Nephron (organoid): Measurements from ENCODE around the gene SCNN1A.
A peak's percentile ranks its signal among the peaks of the same experiment; 100 is the strongest.

Experiments used
- H3K27ac Mint-ChIP-seq, 3 experiments: 2 replicates each; pipeline ENCODE4 v1.8.0; 2020; ENCODE audit warnings: mixed read lengths in 3 of 3, mild to moderate bottlenecking in 2 of 3, moderate library complexity in 1 of 3
- H3K27me3 Mint-ChIP-seq: 2 replicates; pipeline ENCODE4 v1.8.0; 2021; ENCODE audit warnings: low read depth, mild to moderate bottlenecking, moderate library complexity, mixed read lengths
- H3K36me3 Mint-ChIP-seq: 2 replicates; pipeline ENCODE4 v1.8.0; 2020; ENCODE audit warnings: low read depth, mixed read lengths
- H3K4me1 Mint-ChIP-seq: 2 replicates; pipeline ENCODE4 v1.8.0; 2020; ENCODE audit warnings: mixed read lengths
- H3K4me3 Mint-ChIP-seq, 3 experiments: 2 replicates each; pipeline ENCODE4 v1.8.0; 2020; ENCODE audit warnings: mild to moderate bottlenecking in 3 of 3, mixed read lengths in 3 of 3, moderate library complexity in 2 of 3
- H3K9me3 Mint-ChIP-seq: 2 replicates; pipeline ENCODE4 v1.8.0; 2020; ENCODE audit warnings: mixed read lengths
- CTCF ChIP-seq, 3 experiments: fragments of 200-600 bp; sonication (generic); IDR thresholded peaks; one replicate each; pipeline ENCODE4 v1.5.0; 2021; ENCODE audit warnings: antibody characterized with exemption in 3 of 3; ENCODE audit not compliant: unreplicated experiment in 3 of 3

The SCNN1A gene

GRCh38 chr12:6418796-6419195 is 43.4 kb upstream of the SCNN1A start:
- Mint-ChIP-seq H3K9me3 (peaks cover 3% of the 10 kb centered on the region), H3K4me1 (no peaks in the 10 kb centered on the region), H3K4me3 (no peak overlapping the region), H3K36me3 (no peaks in the 10 kb centered on the region), H3K27me3 (no peaks in the 10 kb centered on the region), H3K27ac (no peak overlapping the region)
- no peak for TF ChIP-seq CTCF (IDR thresholded peaks at IDR 0.05; ENCODE audit: unreplicated experiment in 3 of 3)

GRCh38 chr12:6416596-6416995 is 41.2 kb upstream of the SCNN1A start:
- H3K4me3 Mint-ChIP-seq, result no peak overlapping the region
- H3K27me3 Mint-ChIP-seq, result no peaks in the 10 kb centered on the region
- no peak overlapping the region for H3K27ac Mint-ChIP-seq
- no peaks in the 10 kb centered on the region for H3K36me3 Mint-ChIP-seq
- peaks cover 6% of the 10 kb centered on the region for H3K9me3 Mint-ChIP-seq
- TF ChIP-seq CTCF (IDR thresholded peaks at IDR 0.05; ENCODE audit: unreplicated experiment in 3 of 3), result no peak
- no peaks in the 10 kb centered on the region for H3K4me1 Mint-ChIP-seq

- peaks cover 16% of the 10 kb centered on the region for H3K36me3 Mint-ChIP-seq
- H3K27me3 Mint-ChIP-seq, result peaks cover 4% of the 10 kb centered on the region
- no peaks in the 10 kb centered on the region for H3K4me1 Mint-ChIP-seq
- TF ChIP-seq CTCF (IDR thresholded peaks at IDR 0.05; ENCODE audit: unreplicated experiment in 3 of 3), result no peak
- H3K4me3 Mint-ChIP-seq, result no peak overlapping the region
- peaks cover 27% of the 10 kb centered on the region for H3K9me3 Mint-ChIP-seq
- no peak overlapping the region for H3K27ac Mint-ChIP-seq
Observed at GRCh38 chr12:6407236-6407954, 32.0 kb upstream of the SCNN1A start.

- H3K4me3 Mint-ChIP-seq, result no peak overlapping the region
- no peaks in the 10 kb centered on the region for H3K4me1 Mint-ChIP-seq
- H3K36me3 Mint-ChIP-seq, result peaks cover 16% of the 10 kb centered on the region
- peak overlapping the region in 1 of 3 experiments; percentile 56 for H3K27ac Mint-ChIP-seq
- no peak for TF ChIP-seq CTCF (IDR thresholded peaks at IDR 0.05; ENCODE audit: unreplicated experiment in 3 of 3)
- peaks cover 21% of the 10 kb centered on the region for H3K9me3 Mint-ChIP-seq
- peaks cover 4% of the 10 kb centered on the region for H3K27me3 Mint-ChIP-seq
Observed at GRCh38 chr12:6405963-6406362, 30.6 kb upstream of the SCNN1A start.

GRCh38 chr12:6404390-6404789 is 29.0 kb upstream of the SCNN1A start:
- Mint-ChIP-seq H3K36me3 (peaks cover 5% of the 10 kb centered on the region), H3K27ac (no peak overlapping the region), H3K9me3 (peaks cover 5% of the 10 kb centered on the region), H3K4me1 (no peaks in the 10 kb centered on the region), H3K27me3 (peaks cover 4% of the 10 kb centered on the region), H3K4me3 (no peak overlapping the region)
- no peak for TF ChIP-seq CTCF (IDR thresholded peaks at IDR 0.05; ENCODE audit: unreplicated experiment in 3 of 3)
